NT2/D1 (cell line): ENCODE results near the gene TACSTD2.
"Not testable (repeated sequence)": the region's sequence is repeated elsewhere in the genome, so short reads cannot be mapped to it uniquely, and the experiment has no call there.

ENCODE experiments used
- YY1 ChIP-seq: IDR thresholded peaks from 2 replicates; pipeline ENCODE4 v1.6.1; 2011; ENCODE audit not compliant: insufficient read length, insufficient read depth
- ZNF274 ChIP-seq: IDR thresholded peaks from 2 replicates; pipeline ENCODE4 v1.6.1; 2011; ENCODE audit warnings: mild to moderate bottlenecking, low read depth, low read length

GRCh38 chr1:58623259-58623658 lies 46.2 kb upstream of the TACSTD2 start:
- not testable (repeated sequence) for TF ChIP-seq YY1, ZNF274
